HepG2 (cell line): ENCODE measurements around the gene ZBTB34. TPM values are rescaled to one million over a fixed set of nuclear protein-coding genes. Genes with fewer than 3 reads are reported as not detected.

Experiments used
- ATAC-seq: fragments of 200-7000 bp; cut with Tn5 transposase; 3 replicates; pipeline ENCODE4 v1.9.1; 2020; ENCODE audit warnings: mild to moderate bottlenecking, moderate library complexity
- BruUV-seq: library from RNA; stranded (reverse); fragments of 400-500 nt; replicated peaks from 2 replicates; lab custom pipeline; 2021; lab: Mats Ljungman, UMichigan
- CTCF ChIA-PET: fragments of 300-600 bp; formaldehyde crosslinking; extraction: SDS; loops from one replicate; lab custom pipeline; 2021; ENCODE audit warnings: low total read pairs, inconsistent platforms, low intra/inter-chr PET ratio; lab: Yijun Ruan, JAX
- POLR2A ChIA-PET: fragments of 350-600 bp; sonication (Branson Sonifier 250); formaldehyde crosslinking; loops from one replicate; lab custom pipeline; 2020; ENCODE audit warnings: antibody characterized with exemption, inconsistent platforms; lab: Yijun Ruan, JAX
- DNase-seq: peaks from one replicate; pipeline ENCODE4 v3.0.0-alpha.2; 2015; ENCODE audit warnings: low spot score
- FAIRE-seq: peaks from 3 replicates; lab custom pipeline; 2011; peaks lifted over from hg19 to GRCh38; lab: Jason Lieb, UNC
- H2AFZ ChIP-seq: one replicate; pipeline ENCODE4 v1.6.1; 2011; ENCODE audit warnings: low read length, inconsistent platforms
- H3K27ac ChIP-seq: fragments of 300-600 bp; 3 replicates; pipeline ENCODE4 v1.8.0; 2011; ENCODE audit warnings: mixed run types, mild to moderate bottlenecking, mixed read lengths, low read length, inconsistent platforms; ENCODE audit not compliant: insufficient read depth; ENCODE audit errors: extremely low read length
- H3K27me3 ChIP-seq, 2 experiments: fragments of 200-600 bp in 1 of 2; 2 replicates in 1 of 2; 3 replicates in 1 of 2; pipeline versions ENCODE4 v1.6.0 to v1.8.0; 2011; ENCODE audit warnings: low read length in 2 of 2, mild to moderate bottlenecking in 2 of 2, moderate library complexity in 2 of 2, inconsistent platforms in 1 of 2; ENCODE audit not compliant: insufficient read depth in 2 of 2, control insufficient read depth in 1 of 2
- H3K36me3 ChIP-seq, 2 experiments: fragments of 200-600 bp in 1 of 2; replicated peaks in 1 of 2; 2 replicates in 1 of 2; 3 replicates in 1 of 2; pipeline versions ENCODE4 v1.5.1 to v1.8.0; 2011; ENCODE audit warnings: low read length in 2 of 2, inconsistent platforms in 1 of 2; ENCODE audit not compliant: insufficient read depth in 2 of 2, control insufficient read depth in 1 of 2
- H3K4me1 ChIP-seq: 2 replicates; pipeline ENCODE4 v1.5.1; 2012; ENCODE audit warnings: low read length, inconsistent platforms; ENCODE audit not compliant: insufficient read depth
- H3K4me2 ChIP-seq: 2 replicates; pipeline ENCODE4 v1.6.0; 2011; ENCODE audit warnings: low read depth, low read length, inconsistent platforms
- H3K4me3 ChIP-seq, 3 experiments: fragments of 200-600 bp in 1 of 3; sonication (generic), shearing (Covaris generic) in 1 of 3; replicated peaks in 1 of 3; 2 replicates each; pipeline ENCODE4 v1.5.1; 2011 to 2016; ENCODE audit warnings: low read length in 3 of 3, inconsistent platforms in 2 of 3, low read depth in 2 of 3, mild to moderate bottlenecking in 2 of 3, control low read depth in 1 of 3, mixed read lengths in 1 of 3; ENCODE audit not compliant: insufficient read depth in 1 of 3
- H3K79me2 ChIP-seq: one replicate; pipeline ENCODE4 v1.6.1; 2011; ENCODE audit warnings: low read length, inconsistent platforms; ENCODE audit not compliant: insufficient read depth
- H3K9ac ChIP-seq: 2 replicates; pipeline ENCODE4 v1.6.0; 2011; ENCODE audit warnings: mild to moderate bottlenecking, low read depth, low read length, inconsistent platforms; ENCODE audit not compliant: insufficient read depth
- H3K9me3 ChIP-seq: 2 replicates; pipeline ENCODE4 v1.5.1; 2012; ENCODE audit warnings: mild to moderate bottlenecking, low read length
- H4K20me1 ChIP-seq: 2 replicates; pipeline ENCODE4 v1.6.0; 2011; ENCODE audit warnings: inconsistent platforms, mild to moderate bottlenecking, low read length, moderate library complexity; ENCODE audit not compliant: insufficient read depth
- SP1 ChIP-seq, 2 experiments: fragments of 450-650 bp in 1 of 2; sonication (generic) in 1 of 2; formaldehyde crosslinking in 1 of 2; IDR thresholded peaks; 2 replicates each; pipeline versions ENCODE4 v1.4.0 to v1.6.1; 2016 to 2020; ENCODE audit warnings: missing genetic modification reagents in 1 of 2
- SP2 ChIP-seq: sonication (generic); formaldehyde crosslinking; IDR thresholded peaks from 2 replicates; pipeline ENCODE4 v1.5.1; 2020; ENCODE audit warnings: mild to moderate bottlenecking, missing genetic modification reagents
- ZNF292 ChIP-seq: sonication (generic); formaldehyde crosslinking; IDR thresholded peaks from 2 replicates; pipeline ENCODE4 v1.8.1; 2022; ENCODE audit warnings: mild to moderate bottlenecking, low read depth, missing genetic modification reagents, borderline replicate concordance
- ZNF407 ChIP-seq: sonication (generic); formaldehyde crosslinking; IDR thresholded peaks from one replicate; pipeline ENCODE4 v1.5.1; 2020; ENCODE audit warnings: mild to moderate bottlenecking, missing genetic modification reagents; ENCODE audit errors: not compliant biosample characterization
- ZNF589 ChIP-seq: sonication (generic); formaldehyde crosslinking; conservative IDR thresholded peaks from 2 replicates; pipeline ENCODE4 v1.8.0; 2022; ENCODE audit warnings: mild to moderate bottlenecking, moderate library complexity, missing genetic modification reagents
- WGBS: methylation state at CpG from one replicate; pipeline ENCODE4 v1.1.6; 2017; ENCODE audit warnings: low lambda C conversion rate; 5-methylcytosine and 5-hydroxymethylcytosine counted together
- in situ Hi-C: cut with HindIII; loops from 2 replicates; pipeline ENCODE4 v1.10.0; 2017; ENCODE audit warnings: low pct_unique_long_range_greater_than_20kb; ENCODE audit not compliant: extremely low pct_ligation_motif_present
- intact Hi-C: fragments of 100-400 bp; cut with micrococcal nuclease; formaldehyde crosslinking; loops from one replicate; pipeline ENCODE4 v1.10.0; 2022; ENCODE audit not compliant: unreplicated experiment
- polyA plus RNA-seq, 8 experiments: library from polyadenylated mRNA; depleted of rRNA in 3 of 8; stranded (reverse) in 7 of 8; unstranded in 1 of 8; fragments of >200 nt; fragmentation: Illumina TruSeq in 4 of 8; extraction: Trizol in 4 of 8; gene quantifications; 2 replicates each; pipeline versions ENCODE4 v1.2.1 to v1.2.3, GENCODE V29; 2011 to 2016; ENCODE audit warnings: low read depth in 4 of 8, missing spikeins in 1 of 8, mixed read lengths in 1 of 8; ENCODE audit not compliant: insufficient read depth in 1 of 8
- total RNA-seq, 5 experiments: library from RNA; depleted of rRNA; stranded (reverse); fragments of >200 nt; fragmentation: Illumina TruSeq; extraction: Trizol; gene quantifications; 2 replicates each; pipeline ENCODE4 v1.2.3, GENCODE V29; 2016; ENCODE audit warnings: low read depth in 1 of 5

ZBTB34 gene
- total and polyA plus RNA-seq, 2 of the 13 experiments (the other 11 are each of a cell fraction or from before 2014, with no cell fraction given) = 5.9 to 8.7 TPM

- WGBS = 74% methylated on average over 6 of the region's 6 CpGs
- Histone ChIP-seq H2AFZ (no peak overlapping the region), H3K4me3 (no peak overlapping the region), H3K36me3 (no peaks in the 10 kb centered on the region)
- TF ChIP-seq ZNF589 (CRISPR knock-in tag) = no peak
- TF ChIP-seq SP1 (IDR thresholded peaks at IDR 0.05) = no peak
- no peak for TF ChIP-seq SP1 (CRISPR knock-in tag; IDR thresholded peaks at IDR 0.05)
- TF ChIP-seq ZNF407 = no peak
- no peak for TF ChIP-seq SP2 (CRISPR knock-in tag)
- TF ChIP-seq ZNF292 = no peak
- TF ChIP-seq, all 625 proteins: peak for 0
- H4K20me1 ChIP-seq = no peaks in the 10 kb centered on the region
- DNase-seq = no peak
- intact Hi-C loops (no loop called here), in situ Hi-C loops (no loop called here)
- ChIA-PET CTCF (no interaction called here), POLR2A (no interaction called here)
- no peak overlapping the region for H3K9ac ChIP-seq
- ATAC-seq = no peak
- H3K27ac ChIP-seq = no peak overlapping the region
- H3K79me2 ChIP-seq = peaks cover 6% of the 10 kb centered on the region
- no TSS peak for BruUV-seq
- H3K4me1 ChIP-seq = peaks cover 31% of the 10 kb centered on the region
- H3K4me2 ChIP-seq = no peak overlapping the region
- no peak for FAIRE-seq
- H3K27me3 ChIP-seq = peaks cover 0 to 9% of the 10 kb centered on the region in 2 experiments; a peak in 2 of 5 replicates
- H3K9me3 ChIP-seq = no peaks in the 10 kb centered on the region
Observed at GRCh38 chr9:126856326-126856877, 4.0 kb upstream of the ZBTB34 start.
